ENCODE measurements around the gene TPRG1L.

DNA sequence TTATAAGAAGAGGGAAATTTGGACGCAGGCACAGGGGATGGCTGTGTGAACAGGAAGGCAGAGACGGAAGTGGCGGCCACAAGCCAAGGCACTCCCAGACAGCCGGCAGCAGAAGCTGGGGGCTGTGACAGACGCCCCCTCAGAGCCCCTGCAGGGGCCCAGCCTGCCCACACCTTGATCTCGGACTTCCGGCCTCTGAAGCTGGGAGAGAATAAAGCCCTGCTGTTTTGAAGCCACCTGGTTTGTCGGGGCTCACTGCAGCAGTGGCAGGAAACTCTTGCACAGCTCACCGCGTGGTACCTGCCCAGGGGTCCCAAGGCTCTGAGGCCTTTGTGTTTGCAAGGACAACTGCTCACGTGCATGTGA, 27.2 kb upstream of the TPRG1L start:
- TF ChIP-seq, protein P1, sequence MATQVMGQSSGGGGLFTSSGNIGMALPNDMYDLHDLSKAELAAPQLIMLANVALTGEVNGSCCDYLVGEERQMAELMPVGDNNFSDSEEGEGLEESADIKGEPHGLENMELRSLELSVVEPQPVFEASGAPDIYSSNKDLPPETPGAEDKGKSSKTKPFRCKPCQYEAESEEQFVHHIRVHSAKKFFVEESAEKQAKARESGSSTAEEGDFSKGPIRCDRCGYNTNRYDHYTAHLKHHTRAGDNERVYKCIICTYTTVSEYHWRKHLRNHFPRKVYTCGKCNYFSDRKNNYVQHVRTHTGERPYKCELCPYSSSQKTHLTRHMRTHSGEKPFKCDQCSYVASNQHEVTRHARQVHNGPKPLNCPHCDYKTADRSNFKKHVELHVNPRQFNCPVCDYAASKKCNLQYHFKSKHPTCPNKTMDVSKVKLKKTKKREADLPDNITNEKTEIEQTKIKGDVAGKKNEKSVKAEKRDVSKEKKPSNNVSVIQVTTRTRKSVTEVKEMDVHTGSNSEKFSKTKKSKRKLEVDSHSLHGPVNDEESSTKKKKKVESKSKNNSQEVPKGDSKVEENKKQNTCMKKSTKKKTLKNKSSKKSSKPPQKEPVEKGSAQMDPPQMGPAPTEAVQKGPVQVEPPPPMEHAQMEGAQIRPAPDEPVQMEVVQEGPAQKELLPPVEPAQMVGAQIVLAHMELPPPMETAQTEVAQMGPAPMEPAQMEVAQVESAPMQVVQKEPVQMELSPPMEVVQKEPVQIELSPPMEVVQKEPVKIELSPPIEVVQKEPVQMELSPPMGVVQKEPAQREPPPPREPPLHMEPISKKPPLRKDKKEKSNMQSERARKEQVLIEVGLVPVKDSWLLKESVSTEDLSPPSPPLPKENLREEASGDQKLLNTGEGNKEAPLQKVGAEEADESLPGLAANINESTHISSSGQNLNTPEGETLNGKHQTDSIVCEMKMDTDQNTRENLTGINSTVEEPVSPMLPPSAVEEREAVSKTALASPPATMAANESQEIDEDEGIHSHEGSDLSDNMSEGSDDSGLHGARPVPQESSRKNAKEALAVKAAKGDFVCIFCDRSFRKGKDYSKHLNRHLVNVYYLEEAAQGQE (IDR thresholded peaks at IDR 0.05; ENCODE audit: insufficient replicate concordance, low read depth): no peak
- TF ChIP-seq, protein P2, sequence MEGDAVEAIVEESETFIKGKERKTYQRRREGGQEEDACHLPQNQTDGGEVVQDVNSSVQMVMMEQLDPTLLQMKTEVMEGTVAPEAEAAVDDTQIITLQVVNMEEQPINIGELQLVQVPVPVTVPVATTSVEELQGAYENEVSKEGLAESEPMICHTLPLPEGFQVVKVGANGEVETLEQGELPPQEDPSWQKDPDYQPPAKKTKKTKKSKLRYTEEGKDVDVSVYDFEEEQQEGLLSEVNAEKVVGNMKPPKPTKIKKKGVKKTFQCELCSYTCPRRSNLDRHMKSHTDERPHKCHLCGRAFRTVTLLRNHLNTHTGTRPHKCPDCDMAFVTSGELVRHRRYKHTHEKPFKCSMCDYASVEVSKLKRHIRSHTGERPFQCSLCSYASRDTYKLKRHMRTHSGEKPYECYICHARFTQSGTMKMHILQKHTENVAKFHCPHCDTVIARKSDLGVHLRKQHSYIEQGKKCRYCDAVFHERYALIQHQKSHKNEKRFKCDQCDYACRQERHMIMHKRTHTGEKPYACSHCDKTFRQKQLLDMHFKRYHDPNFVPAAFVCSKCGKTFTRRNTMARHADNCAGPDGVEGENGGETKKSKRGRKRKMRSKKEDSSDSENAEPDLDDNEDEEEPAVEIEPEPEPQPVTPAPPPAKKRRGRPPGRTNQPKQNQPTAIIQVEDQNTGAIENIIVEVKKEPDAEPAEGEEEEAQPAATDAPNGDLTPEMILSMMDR (IDR thresholded peaks at IDR 0.05; ENCODE audit: insufficient read depth, low read length): no peak
- TF ChIP-seq GABPA (IDR thresholded peaks at IDR 0.05; ENCODE audit: low read depth): no peak
- TF ChIP-seq POLR2AphosphoS5 (IDR thresholded peaks at IDR 0.05; ENCODE audit: low read depth): peak; percentile 39; the same call in 1 of the 2 replicates

Measured in HL-60 (cell line).